Gastroesophageal sphincter (tissue), 4 donors: Measurements from ENCODE around the gene KLK8. TPM values are rescaled to one million over a fixed set of nuclear protein-coding genes. Genes with fewer than 3 reads are reported as not detected.

Source experiments
- ATAC-seq: fragments of 150-250 bp; one replicate; pipeline ENCODE4 v1.9.1; 2016; ENCODE audit warnings: mild to moderate bottlenecking, moderate library complexity
- H3K27ac ChIP-seq, 4 donors: fragments of 200-600 bp; sonication (generic) in 3 of 4; 1 replicate in 3 of 4; 2 replicates in 1 of 4; pipeline ENCODE4 v1.5.1; 2016 to 2019
- H3K27me3 ChIP-seq: fragments of 200-600 bp; sonication (generic); one replicate; pipeline ENCODE4 v1.5.1; 2019
- H3K36me3 ChIP-seq, 2 donors: fragments of 200-600 bp; sonication (generic); one replicate each; pipeline ENCODE4 v1.5.1; 2019; ENCODE audit warnings: control low read depth in 1 of 2
- H3K4me1 ChIP-seq, 3 donors: fragments of 200-600 bp; sonication (generic); 1 replicate in 2 of 3; 2 replicates in 1 of 3; pipeline ENCODE4 v1.5.1; 2016 to 2019; ENCODE audit warnings: control low read depth in 2 of 3
- H3K4me3 ChIP-seq, 2 donors: fragments of 200-600 bp; sonication (generic); one replicate each; pipeline ENCODE4 v1.5.1; 2019; ENCODE audit warnings: mild to moderate bottlenecking in 1 of 2, moderate library complexity in 1 of 2
- H3K9me3 ChIP-seq, 3 donors: fragments of 200-600 bp; sonication (generic); one replicate each; pipeline ENCODE4 v1.5.1; 2017 to 2019; ENCODE audit warnings: control low read depth in 2 of 3
- CTCF ChIP-seq, 4 experiments: fragments of 200-600 bp in 2 of 4; fragments of 450-650 bp in 2 of 4; sonication (generic) in 1 of 4; IDR thresholded peaks; one replicate each; pipeline ENCODE4 v1.5.1; 2017 to 2019; ENCODE audit warnings: antibody characterized with exemption in 4 of 4, mild to moderate bottlenecking in 2 of 4, moderate library complexity in 2 of 4
- EP300 ChIP-seq: sonication (generic); formaldehyde crosslinking; IDR thresholded peaks from one replicate; pipeline ENCODE4 v1.6.1; 2017; ENCODE audit warnings: antibody characterized with exemption, mild to moderate bottlenecking
- POLR2A ChIP-seq, 2 donors: fragments of 450-650 bp; IDR thresholded peaks; one replicate each; pipeline ENCODE4 v1.6.1; 2017; ENCODE audit warnings: antibody characterized with exemption in 2 of 2, mild to moderate bottlenecking in 2 of 2, moderate library complexity in 1 of 2
- POLR2AphosphoS5 ChIP-seq: sonication (generic); formaldehyde crosslinking; IDR thresholded peaks from one replicate; pipeline ENCODE4 v1.6.1; 2017; ENCODE audit warnings: antibody characterized with exemption
- WGBS, 2 donors: methylation state at CpG; one replicate each; pipeline ENCODE4 v1.1.5; 2018; ENCODE audit warnings: low coverage in 1 of 2; 5-methylcytosine and 5-hydroxymethylcytosine counted together
- total RNA-seq, 4 donors: library from RNA; depleted of rRNA; stranded (reverse); fragments of >200 nt; gene quantifications; one replicate each; pipeline ENCODE4 v1.1.0, GENCODE V29; 2016

The KLK8 gene
- total RNA-seq, 4 donors from 2014 or later: 2.3 to 4.6 TPM; not detected in 2

GRCh38 chr19:51000981-51001380 lies 423 bp downstream of the KLK8 start:
- H3K27ac ChIP-seq: no peak overlapping the region
- ATAC-seq: no peak
- TF ChIP-seq POLR2AphosphoS5 (no peak), POLR2A (IDR thresholded peaks at IDR 0.05) (no peak), CTCF (IDR thresholded peaks at IDR 0.05) (no peak), EP300 (no peak)
- H3K36me3 ChIP-seq: no peaks in the 10 kb centered on the region
- peaks cover 73% of the 10 kb centered on the region for H3K27me3 ChIP-seq
- H3K9me3 ChIP-seq: no peaks in the 10 kb centered on the region
- 43% methylated on average over 5 of the region's 16 CpGs; no CpG with 5 or more reads in 1 of the 2 donors for WGBS, 2 donors
- no peaks in the 10 kb centered on the region for H3K4me1 ChIP-seq
- H3K4me3 ChIP-seq: no peak overlapping the region

DNA sequence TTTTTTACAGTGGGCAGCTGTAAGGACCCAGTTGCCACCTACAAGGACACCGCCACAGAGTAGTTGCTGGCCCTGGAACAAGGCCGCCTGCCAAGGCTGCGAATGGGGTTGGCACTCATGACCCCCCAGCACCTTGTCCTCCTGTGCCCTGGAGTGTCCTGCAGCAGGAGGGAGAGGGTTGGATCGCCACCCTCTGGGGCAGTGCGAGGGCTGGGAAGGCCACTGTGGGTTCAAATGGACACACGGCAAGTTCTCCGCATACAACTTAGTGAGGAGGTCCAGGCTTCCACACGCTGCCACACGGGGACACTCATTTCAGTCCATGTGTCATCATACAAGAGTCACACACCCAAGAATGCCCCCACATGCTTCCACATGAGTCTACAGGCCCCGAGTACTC lies 978 bp downstream of the KLK8 start:
- Histone ChIP-seq H3K9me3 (no peaks in the 10 kb centered on the region), H3K27ac (no peak overlapping the region), H3K36me3 (no peaks in the 10 kb centered on the region), H3K4me3 (no peak overlapping the region), H3K4me1 (no peaks in the 10 kb centered on the region), H3K27me3 (peaks cover 69% of the 10 kb centered on the region)
- ATAC-seq: no peak
- TF ChIP-seq POLR2A (IDR thresholded peaks at IDR 0.05) (no peak), POLR2AphosphoS5 (no peak), CTCF (IDR thresholded peaks at IDR 0.05) (no peak), EP300 (no peak)
- WGBS, 2 donors: 80 to 89% methylated on average over 2 to 3 of the region's 10 CpGs

GRCh38 chr19:50998686-50999085 lies 2.7 kb downstream of the KLK8 start:
- no peaks in the 10 kb centered on the region for H3K36me3 ChIP-seq
- peaks cover 57% of the 10 kb centered on the region for H3K27me3 ChIP-seq
- no peaks in the 10 kb centered on the region for H3K4me1 ChIP-seq
- TF ChIP-seq POLR2A (IDR thresholded peaks at IDR 0.05): no peak
- TF ChIP-seq CTCF (IDR thresholded peaks at IDR 0.05): no peak
- TF ChIP-seq POLR2AphosphoS5: no peak
- no peak for TF ChIP-seq EP300
- H3K4me3 ChIP-seq: no peak overlapping the region
- no peak overlapping the region for H3K27ac ChIP-seq
- 17 to 68% methylated on average over 1 to 4 of the region's 4 CpGs for WGBS, 2 donors
- H3K9me3 ChIP-seq: no peaks in the 10 kb centered on the region
- no peak for ATAC-seq

DNA sequence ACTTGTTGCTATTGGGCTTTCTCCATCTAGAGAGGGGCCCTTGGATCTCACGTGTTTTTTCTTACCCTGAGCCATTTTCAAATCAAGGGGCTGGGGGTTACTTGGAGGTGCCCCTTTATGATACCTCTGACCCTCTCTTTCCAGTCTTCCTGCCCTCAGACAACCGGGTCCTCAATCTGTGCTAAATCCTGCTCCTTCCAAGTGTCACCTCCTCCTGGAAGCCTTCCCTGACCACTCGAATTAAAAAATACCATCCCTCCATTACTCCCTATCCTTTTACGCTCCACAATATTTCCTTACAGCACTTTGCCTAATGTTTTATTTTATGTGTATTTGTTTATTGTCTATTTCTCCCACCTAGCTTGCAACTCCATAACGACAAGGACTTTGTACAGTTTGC lies 3.3 kb downstream of the KLK8 start:
- ATAC-seq: no peak
- no peaks in the 10 kb centered on the region for H3K9me3 ChIP-seq
- no peaks in the 10 kb centered on the region for H3K36me3 ChIP-seq
- H3K4me1 ChIP-seq: no peaks in the 10 kb centered on the region
- WGBS, 2 donors: 42 to 54% methylated on average over 5 of the region's 5 CpGs
- H3K27ac ChIP-seq: no peak overlapping the region
- H3K4me3 ChIP-seq: no peak overlapping the region
- no peak for TF ChIP-seq POLR2AphosphoS5
- no peak for TF ChIP-seq POLR2A (IDR thresholded peaks at IDR 0.05)
- no peak for TF ChIP-seq CTCF (IDR thresholded peaks at IDR 0.05)
- H3K27me3 ChIP-seq: peaks cover 51% of the 10 kb centered on the region

GRCh38 chr19:50994129-50994528 lies 7.3 kb downstream of the KLK8 start:
- no peak overlapping the region for H3K4me3 ChIP-seq
- ATAC-seq: no peak
- H3K27ac ChIP-seq: no peak overlapping the region
- H3K4me1 ChIP-seq: no peaks in the 10 kb centered on the region
- TF ChIP-seq EP300 (no peak), POLR2AphosphoS5 (no peak), CTCF (IDR thresholded peaks at IDR 0.05) (no peak), POLR2A (IDR thresholded peaks at IDR 0.05) (no peak)
- peaks cover 32% of the 10 kb centered on the region for H3K27me3 ChIP-seq
- WGBS, 2 donors: 89 to 100% methylated on average over 1 of the region's 2 CpGs
- no peaks in the 10 kb centered on the region for H3K9me3 ChIP-seq
- H3K36me3 ChIP-seq: no peaks in the 10 kb centered on the region
